GM12874 (cell line): ENCODE results near the gene TMEM129.

Source experiments
- CTCF ChIP-seq: IDR thresholded peaks from 2 replicates; pipeline ENCODE4 v1.5.1; 2011; ENCODE audit warnings: low read depth, mild to moderate bottlenecking, control low read depth, low read length, moderate library complexity; ENCODE audit not compliant: insufficient read depth

TMEM129 gene

GRCh38 chr4:1721003-1721665 is at the start of gene TMEM129, which contains the start of gene TACC3:
Gene TMEM129, minus strand, starts transcription at chr4:1721323. Its CDS starts 486 bp downstream, at chr4:1720837.
Gene TACC3, plus strand, starts transcription at chr4:1721521. Its CDS starts 1,901 bp downstream, at chr4:1723422.
- TF ChIP-seq CTCF, result no peak

GRCh38 chr4:1770791-1771231 is 49.7 kb upstream of the TMEM129 start:
- TF ChIP-seq CTCF, result no peak

GRCh38 chr4:1770245-1770644 is 49.1 kb upstream of the TMEM129 start:
- no peak for TF ChIP-seq CTCF

GRCh38 chr4:1769692-1770091 is 48.6 kb upstream of the TMEM129 start:
- no peak for TF ChIP-seq CTCF

GRCh38 chr4:1768367-1769034 is 47.4 kb upstream of the TMEM129 start:
- TF ChIP-seq CTCF, result no peak

GRCh38 chr4:1767770-1768366 is 46.7 kb upstream of the TMEM129 start:
- TF ChIP-seq CTCF, result peak; percentile 50

- no peak for TF ChIP-seq CTCF
Observed at GRCh38 chr4:1767061-1767769, 46.1 kb upstream of the TMEM129 start.
